G401 (cell line): ENCODE data around the gene PHKA2. TPM values are rescaled to one million over a fixed set of nuclear protein-coding genes. Genes with fewer than 3 reads are reported as not detected.
A peak's percentile ranks its signal among the peaks of the same experiment; 100 is the strongest.

Source experiments
- DNase-seq: peaks from one replicate; pipeline ENCODE4 v3.0.0-alpha.2; 2015; ENCODE audit warnings: low spot score
- in situ Hi-C: cut with HindIII; loops from 2 replicates; pipeline ENCODE4 v1.10.0; 2016; ENCODE audit warnings: low sequenced_read_pairs, mixed read lengths
- total RNA-seq: library from RNA; depleted of rRNA; stranded (reverse); fragments of >200 nt; shearing (Covaris generic); gene quantifications from 2 replicates; pipeline ENCODE4 v1.2.3, GENCODE V29; 2014

The PHKA2 gene
- total RNA-seq, 1 experiment from 2014 or later: 21.0 TPM

GRCh38 chrX:18896680-18897544 is 87.0 kb downstream of the PHKA2 start:
- DNase-seq: no peak
- in situ Hi-C loops: no loop called here

- in situ Hi-C loops: no loop called here
- peak; percentile 74 for DNase-seq
Measured at GRCh38 chrX:18895189-18895951, 88.5 kb downstream of the PHKA2 start.

GRCh38 chrX:18894156-18894555 is 89.8 kb downstream of the PHKA2 start:
- DNase-seq: no peak
- in situ Hi-C loops: no loop called here

GRCh38 chrX:18893536-18893935 is 90.4 kb downstream of the PHKA2 start:
- DNase-seq: no peak
- in situ Hi-C loops: no loop called here

- in situ Hi-C loops: no loop called here
- no peak for DNase-seq
Measured at GRCh38 chrX:18892899-18893298, 91.0 kb downstream of the PHKA2 start.

- in situ Hi-C loops: no loop called here
- DNase-seq: no peak
Measured at GRCh38 chrX:18891548-18891945, 92.4 kb downstream of the PHKA2 start.

- in situ Hi-C loops: no loop called here
- peak; percentile 67 for DNase-seq
Measured at GRCh38 chrX:18890724-18891547, 93.0 kb downstream of the PHKA2 start.

GRCh38 chrX:18890049-18890381 is 93.9 kb downstream of the PHKA2 start:
- in situ Hi-C loops: no loop called here

GRCh38 chrX:18889346-18890048 is 94.4 kb downstream of the PHKA2 start:
- in situ Hi-C loops: no loop called here
- no peak for DNase-seq

More at GRCh38 chrX:18890049-18890381, 93.9 kb downstream of the PHKA2 start:
- DNase-seq: no peak

GRCh38 chrX:18888281-18888680 is 95.6 kb downstream of the PHKA2 start:
- no peak for DNase-seq
- in situ Hi-C loops: no loop called here

GRCh38 chrX:18887825-18888212 is 96.1 kb downstream of the PHKA2 start:
- in situ Hi-C loops: no loop called here
- no peak for DNase-seq

GRCh38 chrX:18887177-18887824 is 96.6 kb downstream of the PHKA2 start:
- in situ Hi-C loops: no loop called here
- no peak for DNase-seq

- in situ Hi-C loops: no loop called here
- DNase-seq: peak; percentile 85
Measured at GRCh38 chrX:18886344-18887161, 97.4 kb downstream of the PHKA2 start.

GRCh38 chrX:18886005-18886343 is 97.9 kb downstream of the PHKA2 start:
- no peak for DNase-seq
- in situ Hi-C loops: no loop called here

GRCh38 chrX:18885328-18886004 is 98.4 kb downstream of the PHKA2 start:
- no peak for DNase-seq
- in situ Hi-C loops: no loop called here

- no peak for DNase-seq
- in situ Hi-C loops: no loop called here
Measured at GRCh38 chrX:18884916-18885315, 99.0 kb downstream of the PHKA2 start.

GRCh38 chrX:18883961-18884765 is 99.8 kb downstream of the PHKA2 start:
- DNase-seq: no peak
- in situ Hi-C loops: no loop called here
